Mesendoderm (in vitro differentiated cells): ENCODE data around the gene PIK3AP1.
"Not testable (repeated sequence)": the region's sequence is repeated elsewhere in the genome, so short reads cannot be mapped to it uniquely, and the experiment has no call there.

Experiments used
- DNase-seq: peaks from one replicate; pipeline ENCODE4 v3.0.0; 2013
- H2AK5ac ChIP-seq: 2 replicates; pipeline ENCODE4 v1.6.1; 2013; ENCODE audit warnings: low read length, inconsistent platforms
- H2BK120ac ChIP-seq: 2 replicates; pipeline ENCODE4 v1.6.1; 2013; ENCODE audit warnings: low read depth, mild to moderate bottlenecking, low read length, moderate library complexity, mixed read lengths
- H2BK15ac ChIP-seq: replicated peaks from 2 replicates; pipeline ENCODE4 v1.6.1; 2013; ENCODE audit warnings: low read depth, mild to moderate bottlenecking, moderate library complexity
- H2BK5ac ChIP-seq: 2 replicates; pipeline ENCODE4 v1.6.1; 2013; ENCODE audit warnings: low read length, inconsistent platforms
- H3K18ac ChIP-seq: 2 replicates; pipeline ENCODE4 v1.6.1; 2013; ENCODE audit warnings: mild to moderate bottlenecking, low read length, mixed read lengths
- H3K23ac ChIP-seq: one replicate; pipeline ENCODE4 v1.6.1; 2013; ENCODE audit warnings: low read length
- H3K27ac ChIP-seq: 2 replicates; pipeline ENCODE4 v1.5.1; 2013; ENCODE audit warnings: low read depth, mild to moderate bottlenecking, inconsistent platforms, low read length, moderate library complexity
- H3K27me3 ChIP-seq: 2 replicates; pipeline ENCODE4 v1.6.1; 2013; ENCODE audit warnings: low read length, control low read depth, mild to moderate bottlenecking, inconsistent platforms; ENCODE audit not compliant: insufficient read depth, poor library complexity
- H3K36me3 ChIP-seq: 2 replicates; pipeline ENCODE4 v1.6.1; 2013; ENCODE audit warnings: low read length, inconsistent platforms; ENCODE audit not compliant: control insufficient read depth, insufficient read depth
- H3K4ac ChIP-seq: one replicate; pipeline ENCODE4 v1.6.1; 2013; ENCODE audit warnings: low read depth, mild to moderate bottlenecking, low read length, moderate library complexity
- H3K4me1 ChIP-seq: 2 replicates; pipeline ENCODE4 v1.6.1; 2013; ENCODE audit warnings: low read depth, low read length, inconsistent platforms; ENCODE audit not compliant: control insufficient read depth
- H3K4me2 ChIP-seq: 2 replicates; pipeline ENCODE4 v1.6.1; 2013; ENCODE audit warnings: low read length
- H3K4me3 ChIP-seq: 2 replicates; pipeline ENCODE4 v1.5.1; 2013; ENCODE audit warnings: mild to moderate bottlenecking, low read length
- H3K56ac ChIP-seq: one replicate; pipeline ENCODE4 v1.6.1; 2013; ENCODE audit warnings: low read length
- H3K79me1 ChIP-seq: 2 replicates; pipeline ENCODE4 v1.6.1; 2013; ENCODE audit warnings: low read length, inconsistent platforms
- H3K79me2 ChIP-seq: 2 replicates; pipeline ENCODE4 v1.6.1; 2013; ENCODE audit warnings: mild to moderate bottlenecking, low read length; ENCODE audit not compliant: control insufficient read depth, insufficient read depth
- H3K9ac ChIP-seq: 2 replicates; pipeline ENCODE4 v1.6.1; 2013; ENCODE audit warnings: low read length, inconsistent platforms
- H4K5ac ChIP-seq: one replicate; pipeline ENCODE4 v1.6.1; 2013; ENCODE audit warnings: low read length
- H4K8ac ChIP-seq: one replicate; pipeline ENCODE4 v1.6.1; 2013; ENCODE audit warnings: low read depth, mild to moderate bottlenecking, control low read depth, low read length, moderate library complexity
- WGBS: extraction: QIAGEN DNeasy Blood & Tissue Kit; methylation state at CpG from one replicate; pipeline ENCODE4 v1.1.7; 2013; ENCODE audit warnings: low lambda C conversion rate, missing lambda C conversion rate; ENCODE audit not compliant: insufficient coverage; ENCODE audit errors: extremely low coverage; 5-methylcytosine and 5-hydroxymethylcytosine counted together

Gene PIK3AP1

DNA sequence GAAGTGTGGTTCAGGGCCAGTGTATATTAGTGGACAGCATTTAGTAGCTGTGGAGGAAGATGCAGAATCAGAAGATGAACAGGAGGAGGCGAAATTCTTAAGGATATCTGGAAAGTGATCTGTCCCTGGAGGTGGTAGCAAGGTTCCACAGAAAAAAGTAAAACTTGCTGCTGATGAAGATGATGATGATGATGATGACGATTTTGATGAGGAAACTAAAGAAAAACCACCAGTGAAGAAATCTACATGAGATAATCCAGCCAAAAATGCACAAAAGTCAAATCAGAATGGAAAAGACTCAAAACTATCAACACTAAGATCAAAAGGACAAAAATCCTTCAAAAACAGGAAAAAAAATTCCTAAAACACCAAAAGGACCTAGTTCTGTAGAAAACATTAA, 159.8 kb downstream of the PIK3AP1 start:
- Histone ChIP-seq H3K36me3 (no peaks in the 10 kb centered on the region), H2BK15ac (no peak overlapping the region)
- no CpG with 5 or more reads among the region's 2 CpGs for WGBS

GRCh38 chr10:96556003-96556402, 164.3 kb downstream of the PIK3AP1 start:
- Histone ChIP-seq H2BK5ac (no peak overlapping the region), H3K9ac (no peak overlapping the region), H2AK5ac (no peak overlapping the region), H3K27ac (no peak overlapping the region), H3K4me1 (no peaks in the 10 kb centered on the region), H4K5ac (no peak overlapping the region), H3K4ac (no peak overlapping the region), H3K23ac (no peak overlapping the region), H3K4me3 (no peak overlapping the region), H3K36me3 (no peaks in the 10 kb centered on the region), H2BK120ac (no peak overlapping the region), H3K56ac (no peak overlapping the region), H3K18ac (no peak overlapping the region), H3K79me2 (no peaks in the 10 kb centered on the region), H3K4me2 (no peak overlapping the region), H3K27me3 (no peaks in the 10 kb centered on the region), H2BK15ac (no peak overlapping the region), H3K79me1 (peaks cover 5% of the 10 kb centered on the region), H4K8ac (no peak overlapping the region)
- peak; percentile 20 for DNase-seq
- no CpG with 5 or more reads among the region's 1 CpG for WGBS

More for the DNA sequence above, 159.8 kb downstream of the PIK3AP1 start:
- Histone ChIP-seq H3K9ac (no peak overlapping the region), H3K23ac (no peak overlapping the region), H3K27ac (no peak overlapping the region), H4K8ac (no peak overlapping the region), H3K4me2 (no peak overlapping the region), H3K4me3 (no peak overlapping the region), H2BK120ac (no peak overlapping the region), H3K27me3 (no peaks in the 10 kb centered on the region), H4K5ac (no peak overlapping the region), H2AK5ac (no peak overlapping the region), H3K4me1 (no peaks in the 10 kb centered on the region), H2BK5ac (no peak overlapping the region), H3K79me2 (no peaks in the 10 kb centered on the region), H3K79me1 (peaks cover 5% of the 10 kb centered on the region), H3K18ac (no peak overlapping the region), H3K4ac (no peak overlapping the region), H3K56ac (no peak overlapping the region)
- no peak for DNase-seq

GRCh38 chr10:96555330-96555729, 165.0 kb downstream of the PIK3AP1 start:
- no peak overlapping the region for H3K4ac ChIP-seq
- no peak overlapping the region for H4K5ac ChIP-seq
- no peak overlapping the region for H4K8ac ChIP-seq
- H3K9ac ChIP-seq = no peak overlapping the region
- H3K56ac ChIP-seq = no peak overlapping the region
- H3K27ac ChIP-seq = no peak overlapping the region
- DNase-seq = no peak
- no peaks in the 10 kb centered on the region for H3K27me3 ChIP-seq
- no peak overlapping the region for H3K18ac ChIP-seq
- H3K4me1 ChIP-seq = no peaks in the 10 kb centered on the region
- no peak overlapping the region for H2BK5ac ChIP-seq
- no peak overlapping the region for H3K4me3 ChIP-seq
- no peak overlapping the region for H2BK120ac ChIP-seq
- H2BK15ac ChIP-seq = no peak overlapping the region
- no peaks in the 10 kb centered on the region for H3K79me2 ChIP-seq
- peaks cover 5% of the 10 kb centered on the region for H3K79me1 ChIP-seq
- no peak overlapping the region for H3K4me2 ChIP-seq
- no peak overlapping the region for H3K23ac ChIP-seq
- H2AK5ac ChIP-seq = no peak overlapping the region
- no CpG with 5 or more reads among the region's 3 CpGs for WGBS
- no peaks in the 10 kb centered on the region for H3K36me3 ChIP-seq

GRCh38 chr10:96548589-96548988, 171.7 kb downstream of the PIK3AP1 start:
- Histone ChIP-seq H3K4me1 (no peaks in the 10 kb centered on the region), H4K5ac (no peak overlapping the region), H3K79me2 (no peaks in the 10 kb centered on the region), H3K56ac (no peak overlapping the region), H2AK5ac (no peak overlapping the region), H2BK15ac (no peak overlapping the region), H3K9ac (no peak overlapping the region), H3K4me3 (no peak overlapping the region), H3K36me3 (no peaks in the 10 kb centered on the region), H3K4me2 (no peak overlapping the region), H3K23ac (no peak overlapping the region), H3K18ac (no peak overlapping the region), H3K27ac (no peak overlapping the region), H2BK5ac (no peak overlapping the region), H3K79me1 (peaks cover 1% of the 10 kb centered on the region), H3K27me3 (no peaks in the 10 kb centered on the region), H4K8ac (no peak overlapping the region), H2BK120ac (no peak overlapping the region), H3K4ac (no peak overlapping the region)
- DNase-seq = no peak
- WGBS = no CpG with 5 or more reads among the region's 5 CpGs

- not testable (repeated sequence) for H2AK5ac ChIP-seq, H4K8ac ChIP-seq, H2BK15ac ChIP-seq, H3K36me3 ChIP-seq, H3K9ac ChIP-seq, H3K23ac ChIP-seq, H3K4me2 ChIP-seq, H3K4me3 ChIP-seq, H3K18ac ChIP-seq, H3K27ac ChIP-seq, DNase-seq, H2BK5ac ChIP-seq, H4K5ac ChIP-seq, H3K4ac ChIP-seq, H3K79me2 ChIP-seq, H3K56ac ChIP-seq, H3K27me3 ChIP-seq, H3K79me1 ChIP-seq, H3K4me1 ChIP-seq, H2BK120ac ChIP-seq
- WGBS = no CpG with 5 or more reads among the region's 10 CpGs
These were observed 174.8 kb downstream of the PIK3AP1 start for GRCh38 chr10:96545558-96545957.
